K562 (cell line): ENCODE measurements around the gene CD207. TPM values are rescaled to one million over a fixed set of nuclear protein-coding genes. Genes with fewer than 3 reads are reported as not detected.

ENCODE experiments used
- ATAC-seq: fragments of 200-7000 bp; cut with Tn5 transposase; 3 replicates; pipeline ENCODE4 v1.9.1; 2020; ENCODE audit warnings: moderate library complexity
- BruUV-seq: library from RNA; stranded (reverse); fragments of 400-500 nt; replicated peaks from 2 replicates; lab custom pipeline; 2021; lab: Mats Ljungman, UMichigan
- CTCF ChIA-PET: fragments of 300-600 bp; formaldehyde crosslinking; extraction: SDS; loops from one replicate; lab custom pipeline; 2021; ENCODE audit warnings: low intra/inter-chr PET ratio; lab: Yijun Ruan, JAX
- POLR2A ChIA-PET: fragments of 300-600, 350-650 bp; sonication (Branson Sonifier 250); formaldehyde crosslinking; extraction: SDS; loops from one replicate; lab custom pipeline; 2021; ENCODE audit warnings: antibody characterized with exemption, inconsistent platforms; lab: Yijun Ruan, JAX
- DNase-seq, 4 experiments: peaks; one replicate each; pipeline versions ENCODE4 v3.0.0 to v3.0.0-alpha.2; 2011 to 2018; ENCODE audit warnings: low spot score in 3 of 4, mixed read lengths in 3 of 4; ENCODE audit errors: extremely low read depth in 1 of 4
- FAIRE-seq: peaks from 2 replicates; lab custom pipeline; 2011; peaks lifted over from hg19 to GRCh38; lab: Jason Lieb, UNC
- H2AFZ ChIP-seq: 2 replicates; pipeline ENCODE4 v1.6.0; 2011; ENCODE audit warnings: low read depth, low read length, control low read depth, inconsistent platforms
- H3K27ac ChIP-seq: fragments of 200-600 bp; 3 replicates; pipeline ENCODE4 v1.8.0; 2011; ENCODE audit warnings: low read depth, mild to moderate bottlenecking, control low read depth, inconsistent platforms, low read length, moderate library complexity, mixed read lengths; ENCODE audit errors: extremely low read depth
- H3K27me3 ChIP-seq, 2 experiments: fragments of 300-600 bp in 1 of 2; 2 replicates in 1 of 2; 3 replicates in 1 of 2; pipeline versions ENCODE4 v1.6.0 to v1.8.0; 2011; ENCODE audit warnings: inconsistent platforms in 2 of 2, low read length in 2 of 2, mild to moderate bottlenecking in 1 of 2, mixed read lengths in 1 of 2, moderate library complexity in 1 of 2; ENCODE audit not compliant: control insufficient read depth in 2 of 2, insufficient read depth in 2 of 2
- H3K36me3 ChIP-seq: fragments of 300-600 bp; 3 replicates; pipeline ENCODE4 v1.8.0; 2011; ENCODE audit warnings: mild to moderate bottlenecking, low read length, inconsistent platforms; ENCODE audit not compliant: control insufficient read depth, insufficient read depth
- H3K4me1 ChIP-seq, 2 experiments: fragments of 200-600 bp in 1 of 2; replicated peaks in 1 of 2; 2 replicates in 1 of 2; 3 replicates in 1 of 2; pipeline versions ENCODE4 v1.5.1 to v1.8.0; 2011; ENCODE audit warnings: inconsistent platforms in 2 of 2, low read length in 2 of 2, mild to moderate bottlenecking in 1 of 2, mixed read lengths in 1 of 2, moderate library complexity in 1 of 2; ENCODE audit not compliant: control insufficient read depth in 2 of 2, insufficient read depth in 2 of 2
- H3K4me2 ChIP-seq: 2 replicates; pipeline ENCODE4 v1.6.1; 2011; ENCODE audit warnings: low read length, control low read depth, inconsistent platforms, mixed read lengths; ENCODE audit not compliant: insufficient read depth
- H3K4me3 ChIP-seq: fragments of 200-600 bp; sonication (generic), shearing (Covaris generic); 2 replicates; pipeline ENCODE4 v1.5.1; 2016; ENCODE audit warnings: control low read depth, inconsistent platforms
- H3K79me2 ChIP-seq: fragments of 200-600 bp; 3 replicates; pipeline ENCODE4 v1.8.0; 2011; ENCODE audit warnings: low read length, inconsistent platforms; ENCODE audit not compliant: control insufficient read depth, insufficient read depth
- H3K9ac ChIP-seq, 2 experiments: 2 replicates each; pipeline versions ENCODE4 v1.6.0 to v1.6.1; 2011; ENCODE audit warnings: low read depth in 2 of 2, low read length in 2 of 2, control low read depth in 1 of 2, inconsistent platforms in 1 of 2, mild to moderate bottlenecking in 1 of 2, mixed read lengths in 1 of 2; ENCODE audit not compliant: insufficient read depth in 1 of 2
- H3K9me1 ChIP-seq: one replicate; pipeline ENCODE4 v1.6.0; 2011; ENCODE audit warnings: inconsistent platforms, mild to moderate bottlenecking, low read length, moderate library complexity; ENCODE audit not compliant: control insufficient read depth, insufficient read depth
- H3K9me3 ChIP-seq: replicated peaks from 2 replicates; pipeline ENCODE4 v1.5.1; 2011; ENCODE audit warnings: low read depth, low read length, inconsistent platforms; ENCODE audit not compliant: control insufficient read depth, insufficient read depth
- H4K20me1 ChIP-seq: replicated peaks from 2 replicates; pipeline ENCODE4 v1.6.1; 2011; ENCODE audit warnings: low read length, inconsistent platforms, mixed read lengths; ENCODE audit not compliant: control insufficient read depth, insufficient read depth
- CBFA2T3 ChIP-seq: fragments of 450-650 bp; IDR thresholded peaks from 2 replicates; pipeline ENCODE4 v1.6.1; 2017
- CHCHD3 ChIP-seq: fragments of 250-450 bp; sonication (Bioruptor Pico); IDR thresholded peaks from 2 replicates; pipeline ENCODE4 v2.1.2; 2022; ENCODE audit warnings: mild to moderate bottlenecking
- ILF3 ChIP-seq: fragments of 450-650 bp; IDR thresholded peaks from 2 replicates; pipeline ENCODE4 v1.6.1; 2018; ENCODE audit warnings: antibody characterized with exemption, mild to moderate bottlenecking, moderate library complexity, borderline replicate concordance
- KLF6 ChIP-seq: fragments of 250-450 bp; sonication (Bioruptor Pico); IDR thresholded peaks from 2 replicates; pipeline ENCODE4 v1.4.0; 2020; ENCODE audit warnings: mild to moderate bottlenecking, moderate library complexity, borderline replicate concordance
- MBD2 ChIP-seq: sonication (generic); IDR thresholded peaks from 2 replicates; pipeline ENCODE4 v1.6.1; 2016; ENCODE audit warnings: low read depth, borderline replicate concordance
- NR1H2 ChIP-seq: sonication (generic); formaldehyde crosslinking; IDR thresholded peaks from 2 replicates; pipeline ENCODE4 v1.4.0; 2020; ENCODE audit warnings: mild to moderate bottlenecking, missing genetic modification reagents
- PHF21A ChIP-seq: fragments of 450-650 bp; IDR thresholded peaks from 2 replicates; pipeline ENCODE4 v1.6.1; 2017; ENCODE audit warnings: low read depth, borderline replicate concordance
- PML ChIP-seq: IDR thresholded peaks from 2 replicates; pipeline ENCODE4 v1.6.1; 2012; ENCODE audit warnings: low read length, inconsistent platforms
- RBM25 ChIP-seq: fragments of 200-400 bp; formaldehyde crosslinking; IDR thresholded peaks from 2 replicates; pipeline ENCODE4 v1.6.1; 2018; ENCODE audit warnings: low read length, low read depth, moderate library complexity; ENCODE audit not compliant: severe bottlenecking
- SNIP1 ChIP-seq: fragments of 450-650 bp; IDR thresholded peaks from 2 replicates; pipeline ENCODE4 v1.7.1; 2017; ENCODE audit warnings: low read depth, mild to moderate bottlenecking
- TAL1 ChIP-seq: fragments of 450-650 bp; IDR thresholded peaks from 2 replicates; pipeline ENCODE4 v1.6.1; 2016; ENCODE audit warnings: mild to moderate bottlenecking
- TCFL5 ChIP-seq: fragments of 250-450 bp; sonication (Bioruptor Pico); conservative IDR thresholded peaks from 2 replicates; pipeline ENCODE4 v1.6.1; 2021; ENCODE audit warnings: mild to moderate bottlenecking, moderate library complexity, matching md5 sums
- WHSC1 ChIP-seq: IDR thresholded peaks from one replicate; pipeline ENCODE4 v1.6.1; 2012; ENCODE audit warnings: low read length, control low read depth, inconsistent platforms
- XRCC5 ChIP-seq: fragments of 200-400 bp; formaldehyde crosslinking; IDR thresholded peaks from 2 replicates; pipeline ENCODE4 v1.6.1; 2017; ENCODE audit warnings: low read depth, mild to moderate bottlenecking, low read length
- ZNF41 ChIP-seq: fragments of 250-450 bp; sonication (Bioruptor Pico); conservative IDR thresholded peaks from 2 replicates; pipeline ENCODE4 v1.4.0; 2020; ENCODE audit warnings: mild to moderate bottlenecking
- ZNF512 ChIP-seq: IDR thresholded peaks from 2 replicates; pipeline ENCODE4 v1.6.1; 2016; ENCODE audit warnings: missing genetic modification characterization, missing compliant biosample characterization
- ZNF696 ChIP-seq: fragments of 250-450 bp; sonication (Bioruptor Pico); conservative IDR thresholded peaks from 2 replicates; pipeline ENCODE4 v1.4.0; 2020; ENCODE audit warnings: mild to moderate bottlenecking, moderate library complexity
- WGBS: fragments of 100-300 bp; shearing (Covaris generic); methylation state at CpG from one replicate; pipeline ENCODE4 v1.1.6; 2016; ENCODE audit warnings: low coverage, mixed read lengths; ENCODE audit not compliant: insufficient coverage; ENCODE audit errors: missing lambda C conversion rate; 5-methylcytosine and 5-hydroxymethylcytosine counted together
- in situ Hi-C: fragments of 300-500 bp; cut with MboI; formaldehyde crosslinking; loops from 4 replicates; pipeline ENCODE4 v1.15.0; 2018; ENCODE audit warnings: inconsistent platforms, mixed read lengths
- intact Hi-C: fragments of 100-400 bp; cut with micrococcal nuclease; formaldehyde crosslinking; loops from 2 replicates; pipeline ENCODE4 v1.14.2; 2022
- polyA plus RNA-seq, 8 experiments: library from polyadenylated mRNA; depleted of rRNA in 4 of 8; stranded (reverse) in 5 of 8; unstranded in 3 of 8; fragments of >200 nt; fragmentation: Nextera tagmentation in 2 of 8; fragmentation: Illumina TruSeq in 1 of 8; extraction: Ambion mirVana in 2 of 8; extraction: Trizol in 1 of 8; gene quantifications; 2 replicates each; pipeline versions ENCODE4 v1.2.1 to v1.2.3, GENCODE V29; 2011 to 2014; ENCODE audit warnings: inconsistent platforms in 1 of 8, missing spikeins in 1 of 8
- total RNA-seq, 7 experiments: library from RNA; depleted of rRNA in 6 of 7; stranded (reverse); fragments of >200 nt in 6 of 7; fragmentation: Illumina TruSeq in 2 of 7; extraction: Trizol in 2 of 7; gene quantifications; 2 replicates each; pipeline versions ENCODE4 v1.2.1 to v1.2.3, GENCODE V29; 2011 to 2021; ENCODE audit warnings: low replicate concordance in 1 of 7
- TF ChIP-seq, protein P1 (sequence below): sonication (generic); formaldehyde crosslinking; IDR thresholded peaks from 2 replicates; pipeline ENCODE4 v1.4.0; 2020; ENCODE audit warnings: mild to moderate bottlenecking, missing genetic modification reagents

Gene CD207
- total and polyA plus RNA-seq, 9 of the 15 experiments (the other 6 are each of a cell fraction or from before 2014, with no cell fraction given): not detected

GRCh38 chr2:70823249-70823648 is 12.4 kb downstream of the CD207 start (continued):
- TF ChIP-seq XRCC5: no peak

GRCh38 chr2:70822843-70823242 is 12.8 kb downstream of the CD207 start:
- Histone ChIP-seq H3K79me2 (no peaks in the 10 kb centered on the region), H3K4me1 (no peaks in the 10 kb centered on the region), H3K36me3 (no peaks in the 10 kb centered on the region), H4K20me1 (no peaks in the 10 kb centered on the region)
- POLR2A ChIA-PET: interaction anchor here (0.6 kb wide), 1 partner anchor 103 kb away, joined by 4 read pairs; no protein-coding TSS in a partner anchor
- no peak for FAIRE-seq
- no peak for TF ChIP-seq PHF21A
- no peak for TF ChIP-seq KLF6 (CRISPR knock-in tag)
- TF ChIP-seq NR1H2 (CRISPR knock-in tag): no peak
- TF ChIP-seq ILF3: no peak
- TF ChIP-seq RBM25: no peak
- no peak for TF ChIP-seq SNIP1
- TF ChIP-seq ZNF512 (tag): no peak
- TF ChIP-seq TCFL5 (CRISPR knock-in tag): no peak
- TF ChIP-seq CHCHD3 (CRISPR knock-in tag): no peak
- no peak for TF ChIP-seq MBD2
- TF ChIP-seq, protein P1, sequence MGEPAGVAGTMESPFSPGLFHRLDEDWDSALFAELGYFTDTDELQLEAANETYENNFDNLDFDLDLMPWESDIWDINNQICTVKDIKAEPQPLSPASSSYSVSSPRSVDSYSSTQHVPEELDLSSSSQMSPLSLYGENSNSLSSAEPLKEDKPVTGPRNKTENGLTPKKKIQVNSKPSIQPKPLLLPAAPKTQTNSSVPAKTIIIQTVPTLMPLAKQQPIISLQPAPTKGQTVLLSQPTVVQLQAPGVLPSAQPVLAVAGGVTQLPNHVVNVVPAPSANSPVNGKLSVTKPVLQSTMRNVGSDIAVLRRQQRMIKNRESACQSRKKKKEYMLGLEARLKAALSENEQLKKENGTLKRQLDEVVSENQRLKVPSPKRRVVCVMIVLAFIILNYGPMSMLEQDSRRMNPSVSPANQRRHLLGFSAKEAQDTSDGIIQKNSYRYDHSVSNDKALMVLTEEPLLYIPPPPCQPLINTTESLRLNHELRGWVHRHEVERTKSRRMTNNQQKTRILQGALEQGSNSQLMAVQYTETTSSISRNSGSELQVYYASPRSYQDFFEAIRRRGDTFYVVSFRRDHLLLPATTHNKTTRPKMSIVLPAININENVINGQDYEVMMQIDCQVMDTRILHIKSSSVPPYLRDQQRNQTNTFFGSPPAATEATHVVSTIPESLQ (CRISPR knock-in tag): no peak
- no peak for TF ChIP-seq ZNF41
- TF ChIP-seq PML: no peak
- no peak for TF ChIP-seq WHSC1
- no peak for TF ChIP-seq ZNF696 (CRISPR knock-in tag)
- no peak for TF ChIP-seq CBFA2T3
- TF ChIP-seq TAL1: no peak
- TF ChIP-seq, all 486 proteins: peak for 0
- Histone ChIP-seq H2AFZ (no peak overlapping the region), H3K27ac (no peak overlapping the region), H3K4me3 (no peak overlapping the region), H3K9me3 (no peaks in the 10 kb centered on the region), H3K4me2 (no peak overlapping the region), H3K9me1 (no peaks in the 10 kb centered on the region), H3K27me3 (peaks cover 18 to 31% of the 10 kb centered on the region in 2 experiments; a peak in 4 of 5 replicates), H3K9ac (no peak overlapping the region)
- CTCF ChIA-PET: no interaction called here
- in situ Hi-C loops (no loop called here), intact Hi-C loops (no loop called here)
- WGBS: 2% methylated on average over 8 of the region's 8 CpGs
- no peak for ATAC-seq
- BruUV-seq: no TSS peak
- no peak for DNase-seq
